ENCODE results near the gene ENOX1. TPM values are rescaled to one million over a fixed set of nuclear protein-coding genes. Genes with fewer than 3 reads are reported as not detected.

ENOX1 gene
- total and polyA plus RNA-seq, 2 of the 8 experiments (the other 6 are each of a cell fraction or from before 2014, with no cell fraction given), result 0.23 to 0.37 TPM

DNA sequence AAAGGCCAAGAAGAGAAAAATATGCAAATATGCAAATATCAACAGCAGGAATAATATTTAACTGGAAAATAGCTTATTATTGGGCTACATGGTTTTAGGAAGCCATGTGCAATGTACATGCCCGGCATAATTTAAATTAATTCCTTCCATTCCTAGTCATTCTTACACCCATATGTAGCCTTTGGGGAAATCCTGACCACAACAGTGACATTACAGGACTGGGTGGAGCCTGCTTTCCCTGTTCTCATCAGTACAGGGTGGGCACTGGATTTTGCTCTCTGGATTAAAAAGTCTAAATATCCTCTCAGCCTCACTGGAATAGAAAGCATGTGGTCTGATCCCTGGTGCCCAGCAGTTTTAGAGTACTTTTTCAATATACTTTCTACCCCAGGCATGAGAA is 565.2 kb downstream of the ENOX1 start:
- Histone ChIP-seq H4K20me1 (replicated peaks in 1 of 2; ENCODE audit: control insufficient read depth in 1 of 2, insufficient read depth in 2 of 2, low read length in 2 of 2) (no peaks in the 10 kb centered on the region), H3K23me2 (ENCODE audit: low read depth, low read length) (no peaks in the 10 kb centered on the region), H2BK15ac (ENCODE audit: low read length) (no peak overlapping the region), H3K56ac (replicated peaks; ENCODE audit: insufficient read length, low read depth, low read length) (no peak overlapping the region), H2AK5ac (ENCODE audit: low read depth, low read length) (no peak overlapping the region), H2AFZ (ENCODE audit: low read length) (no peak overlapping the region), H3K23ac (ENCODE audit: insufficient read length) (no peak overlapping the region), H4K8ac (ENCODE audit: extremely low read depth, insufficient read depth, low read length) (no peak overlapping the region), H2BK12ac (ENCODE audit: low read depth, low read length) (no peak overlapping the region), H3K4me3 (ENCODE audit: extremely low read depth in 1 of 4, insufficient read depth in 2 of 4, low read depth in 3 of 4, low read length in 4 of 4) (no peak overlapping the region), H2BK5ac (ENCODE audit: low read depth, low read length) (no peak overlapping the region), H3K9me3 (ENCODE audit: insufficient read depth in 2 of 2, low read depth in 1 of 2, low read length in 1 of 2) (no peaks in the 10 kb centered on the region), H3K79me2 (ENCODE audit: control insufficient read depth in 1 of 2, insufficient read depth in 2 of 2, low read length in 2 of 2) (no peaks in the 10 kb centered on the region), H3K9ac (replicated peaks in 1 of 4; ENCODE audit: extremely low read depth in 1 of 4, low read depth in 3 of 4, low read length in 3 of 4) (no peak overlapping the region), H4K91ac (replicated peaks; ENCODE audit: insufficient read length, low read length) (no peak overlapping the region), H3K36me3 (ENCODE audit: control insufficient read depth in 2 of 4, insufficient read depth in 4 of 4, low read length in 3 of 4) (no peaks in the 10 kb centered on the region), H3K4ac (replicated peaks; ENCODE audit: insufficient read length, low read depth, low read length) (no peak overlapping the region), H3K79me1 (ENCODE audit: low read depth, low read length) (no peaks in the 10 kb centered on the region), H2BK120ac (replicated peaks; ENCODE audit: low read depth, low read length) (no peak overlapping the region), H2BK20ac (ENCODE audit: low read length) (no peak overlapping the region), H3K4me1 (replicated peaks in 1 of 4; ENCODE audit: control insufficient read depth in 3 of 4, insufficient read depth in 4 of 4, low read length in 3 of 4) (no peaks in the 10 kb centered on the region; a peak in 1 of 7 replicates), H3K18ac (ENCODE audit: extremely low read depth, low read length) (no peak overlapping the region), H4K5ac (ENCODE audit: insufficient read length, low read depth, low read length) (no peak overlapping the region), H3K27me3 (replicated peaks in 1 of 4; ENCODE audit: control insufficient read depth in 3 of 4, extremely low read depth in 1 of 4, insufficient read depth in 3 of 4, low read length in 3 of 4) (peaks cover 0 to 2% (median 0%) of the 10 kb centered on the region in 4 experiments; a peak in 1 of 7 replicates), H3K4me2 (ENCODE audit: insufficient read depth in 1 of 2, low read depth in 2 of 2, low read length in 2 of 2) (no peak overlapping the region), H3K14ac (ENCODE audit: insufficient read length) (no peak overlapping the region), H3K27ac (ENCODE audit: low read depth, low read length) (no peak overlapping the region)
- POLR2A ChIA-PET (ENCODE audit: partially characterized antibody), result no interaction called here
- FAIRE-seq (no peak), DNase-seq (ENCODE audit: low read depth in 1 of 2, low spot score in 2 of 2) (no peak)
- CTCF ChIA-PET (ENCODE audit: partially characterized antibody), result no interaction called here
- 100% methylated on average over 1 of the region's 1 CpG; no CpG with 5 or more reads in 1 of the 2 experiments for WGBS, 2 experiments (ENCODE audit: extremely low coverage in 1 of 2, insufficient coverage in 1 of 2, insufficient read length in 1 of 2, insufficient replicate concordance in 2 of 2, low coverage in 1 of 2, low lambda C conversion rate in 2 of 2, missing lambda C conversion rate in 1 of 2)
- TF ChIP-seq GTF2F1 (IDR thresholded peaks at IDR 0.05; ENCODE audit: borderline replicate concordance, low read depth, low read length) (no peak), EGR1 (IDR thresholded peaks at IDR 0.05; ENCODE audit: borderline replicate concordance, low read depth, low read length) (no peak), JUN (IDR thresholded peaks at IDR 0.05; ENCODE audit: low read depth, low read length) (no peak), GABPA (IDR thresholded peaks at IDR 0.05; ENCODE audit: borderline replicate concordance, insufficient read depth, low read length) (no peak), CBX5 (IDR thresholded peaks at IDR 0.05; ENCODE audit: low read depth, low read length) (no peak), NRF1 (IDR thresholded peaks at IDR 0.05; ENCODE audit: low read depth, low read length) (no peak), BCL11A (IDR thresholded peaks at IDR 0.05; ENCODE audit: low read depth in 2 of 2, low read length in 2 of 2) (no peak), CEBPB (IDR thresholded peaks at IDR 0.05; ENCODE audit: low read depth, low read length) (no peak), MAFK (IDR thresholded peaks at IDR 0.05; ENCODE audit: low read depth, low read length) (no peak), TCF12 (IDR thresholded peaks at IDR 0.05; ENCODE audit: low read depth, low read length) (no peak), SIX5 (IDR thresholded peaks at IDR 0.05; ENCODE audit: low read depth, low read length) (no peak), YY1 (IDR thresholded peaks at IDR 0.05; ENCODE audit: low read depth, low read length) (no peak)
- TF ChIP-seq, protein P1, sequence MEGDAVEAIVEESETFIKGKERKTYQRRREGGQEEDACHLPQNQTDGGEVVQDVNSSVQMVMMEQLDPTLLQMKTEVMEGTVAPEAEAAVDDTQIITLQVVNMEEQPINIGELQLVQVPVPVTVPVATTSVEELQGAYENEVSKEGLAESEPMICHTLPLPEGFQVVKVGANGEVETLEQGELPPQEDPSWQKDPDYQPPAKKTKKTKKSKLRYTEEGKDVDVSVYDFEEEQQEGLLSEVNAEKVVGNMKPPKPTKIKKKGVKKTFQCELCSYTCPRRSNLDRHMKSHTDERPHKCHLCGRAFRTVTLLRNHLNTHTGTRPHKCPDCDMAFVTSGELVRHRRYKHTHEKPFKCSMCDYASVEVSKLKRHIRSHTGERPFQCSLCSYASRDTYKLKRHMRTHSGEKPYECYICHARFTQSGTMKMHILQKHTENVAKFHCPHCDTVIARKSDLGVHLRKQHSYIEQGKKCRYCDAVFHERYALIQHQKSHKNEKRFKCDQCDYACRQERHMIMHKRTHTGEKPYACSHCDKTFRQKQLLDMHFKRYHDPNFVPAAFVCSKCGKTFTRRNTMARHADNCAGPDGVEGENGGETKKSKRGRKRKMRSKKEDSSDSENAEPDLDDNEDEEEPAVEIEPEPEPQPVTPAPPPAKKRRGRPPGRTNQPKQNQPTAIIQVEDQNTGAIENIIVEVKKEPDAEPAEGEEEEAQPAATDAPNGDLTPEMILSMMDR (IDR thresholded peaks at IDR 0.05; ENCODE audit: control extremely low read depth in 1 of 3, insufficient read depth in 1 of 3, low read depth in 1 of 3, low read length in 3 of 3), result no peak

Data from H1 (cell line).